Measurements from ENCODE around the gene ATG5. TPM values are rescaled to one million over a fixed set of nuclear protein-coding genes. Genes with fewer than 3 reads are reported as not detected.

The ATG5 gene
- total and polyA plus RNA-seq, 9 of the 15 experiments (the other 6 are each of a cell fraction or from before 2014, with no cell fraction given), result 29.0 to 80.0 (median 53.2) TPM

- H3K9me1 ChIP-seq (ENCODE audit: control insufficient read depth, insufficient read depth, low read length), result no peaks in the 10 kb centered on the region
- WGBS (ENCODE audit: insufficient coverage, low coverage, missing lambda C conversion rate), result 39% methylated on average over 2 of the region's 2 CpGs
- no peak overlapping the region for H3K27ac ChIP-seq (ENCODE audit: extremely low read depth, low read depth, low read length)
- peaks cover 12% of the 10 kb centered on the region for H3K79me2 ChIP-seq (ENCODE audit: control insufficient read depth, insufficient read depth, low read length)
- no peak overlapping the region for H3K9ac ChIP-seq (ENCODE audit: insufficient read depth in 1 of 2, low read depth in 2 of 2, low read length in 2 of 2)
- no peaks in the 10 kb centered on the region; the same call in 2 of the 3 replicates for H3K36me3 ChIP-seq (ENCODE audit: control insufficient read depth, insufficient read depth, low read length)
- FAIRE-seq (no peak), ATAC-seq (peak; percentile 81), DNase-seq (ENCODE audit: extremely low read depth in 1 of 4, low spot score in 3 of 4) (peak; percentile 13 to 71 (median 30))
- no peaks in the 10 kb centered on the region for H4K20me1 ChIP-seq (replicated peaks; ENCODE audit: control insufficient read depth, insufficient read depth, low read length)
- no peak overlapping the region for H3K4me3 ChIP-seq
- no TSS peak for BruUV-seq (replicated peaks)
- in situ Hi-C loops (cut with MboI), result no loop called here
- ChIA-PET CTCF (ENCODE audit: low intra/inter-chr PET ratio) (interaction anchor here (0.6 to 2.7 kb wide), 8 partner anchors 68 to 1136 kb away, joined by 3 to 16 read pairs (median 3); no protein-coding TSS in a partner anchor), POLR2A (interaction anchor here (0.6 kb wide), 1 partner anchor 139 kb away, joined by 3 read pairs; no protein-coding TSS in a partner anchor)
- intact Hi-C loops (cut with micrococcal nuclease), result loop anchor here (1.0 to 5.0 kb wide), 4 partner anchors 81 to 741 kb away; no protein-coding TSS in a partner anchor
- no peak overlapping the region for H3K4me2 ChIP-seq (ENCODE audit: insufficient read depth, low read length)
- H3K27me3 ChIP-seq (ENCODE audit: control insufficient read depth in 2 of 2, insufficient read depth in 2 of 2, low read length in 2 of 2), result no peaks in the 10 kb centered on the region
- no peaks in the 10 kb centered on the region for H3K9me3 ChIP-seq (replicated peaks; ENCODE audit: control insufficient read depth, insufficient read depth, low read depth, low read length)
- H2AFZ ChIP-seq (ENCODE audit: low read depth, low read length), result no peak overlapping the region
- peaks cover 0 to 5% of the 10 kb centered on the region in 2 experiments; a peak in 1 of 5 replicates for H3K4me1 ChIP-seq (replicated peaks in 1 of 2; ENCODE audit: control insufficient read depth in 2 of 2, insufficient read depth in 2 of 2, low read length in 2 of 2)
- TF ChIP-seq PML (IDR thresholded peaks at IDR 0.05; ENCODE audit: low read length) (no peak), REST (IDR thresholded peaks at IDR 0.05; ENCODE audit: borderline replicate concordance) (peak; percentile 78), REST (CRISPR knock-in tag; IDR thresholded peaks at IDR 0.05; ENCODE audit: low read depth) (no peak), OTX1 (CRISPR knock-in tag; IDR thresholded peaks at IDR 0.05) (no peak), ZNF318 (IDR thresholded peaks at IDR 0.05; ENCODE audit: borderline replicate concordance in 1 of 2, low read depth in 1 of 2) (no peak)
Measured at GRCh38 chr6:106223300-106223930, 102.1 kb downstream of the ATG5 start.

Data from K562 (cell line).